Activated T-cell treated with anti-CD3 and anti-CD28 coated beads for 4 hours (primary cell): ENCODE results near the gene ADORA2A.

Experiments
- DNase-seq: peaks from one replicate; pipeline ENCODE4 v3.0.0-alpha.2; 2020

Gene ADORA2A

GRCh38 chr22:24433828-24434470, 6.5 kb downstream of the ADORA2A start:
- peak; percentile 31 for DNase-seq

DNA sequence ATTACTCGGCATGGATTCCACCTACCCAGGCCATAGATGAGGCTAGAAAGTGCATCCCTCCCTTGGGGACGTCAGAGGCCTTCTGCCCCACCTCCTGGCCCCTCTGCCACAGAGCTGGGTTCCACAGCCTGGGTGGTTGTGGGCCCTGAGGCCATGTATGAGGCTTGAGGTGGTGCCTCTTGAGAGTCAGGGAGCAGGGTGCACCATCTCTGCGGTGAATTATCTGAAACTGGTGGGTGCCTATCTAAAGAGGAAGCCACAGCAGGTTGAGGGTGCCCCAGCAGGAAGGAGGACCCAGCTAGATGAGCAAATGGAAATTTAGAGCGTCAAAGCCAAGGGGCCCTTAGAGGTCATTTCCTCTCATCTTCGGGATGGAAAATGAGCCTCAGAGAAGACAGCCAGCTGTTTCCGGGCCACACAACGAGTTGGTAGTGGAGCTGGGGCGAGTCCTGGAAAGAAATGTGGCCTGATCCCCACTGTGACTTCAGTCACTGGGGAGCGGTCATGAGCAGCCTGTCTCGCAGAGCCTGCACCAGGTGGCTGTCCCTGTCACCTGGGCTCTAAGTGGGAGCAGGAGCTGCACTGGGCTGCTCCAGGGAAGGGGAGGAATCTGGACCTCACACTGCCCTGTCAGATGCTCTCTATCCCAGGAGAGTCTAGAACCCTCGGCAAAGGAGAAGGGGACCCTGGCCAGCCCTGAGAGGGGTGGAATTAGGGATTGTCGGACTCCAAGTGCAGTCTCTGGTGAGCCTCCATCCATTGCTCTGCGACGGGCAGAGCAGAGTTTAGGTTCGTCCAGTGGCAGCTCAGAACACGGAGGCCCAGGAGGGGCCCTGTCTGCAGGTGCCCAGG, 7.3 kb downstream of the ADORA2A start:
- DNase-seq, result peak; percentile 67

GRCh38 chr22:24435323-24435645, 7.9 kb downstream of the ADORA2A start:
- DNase-seq, result no peak

DNA sequence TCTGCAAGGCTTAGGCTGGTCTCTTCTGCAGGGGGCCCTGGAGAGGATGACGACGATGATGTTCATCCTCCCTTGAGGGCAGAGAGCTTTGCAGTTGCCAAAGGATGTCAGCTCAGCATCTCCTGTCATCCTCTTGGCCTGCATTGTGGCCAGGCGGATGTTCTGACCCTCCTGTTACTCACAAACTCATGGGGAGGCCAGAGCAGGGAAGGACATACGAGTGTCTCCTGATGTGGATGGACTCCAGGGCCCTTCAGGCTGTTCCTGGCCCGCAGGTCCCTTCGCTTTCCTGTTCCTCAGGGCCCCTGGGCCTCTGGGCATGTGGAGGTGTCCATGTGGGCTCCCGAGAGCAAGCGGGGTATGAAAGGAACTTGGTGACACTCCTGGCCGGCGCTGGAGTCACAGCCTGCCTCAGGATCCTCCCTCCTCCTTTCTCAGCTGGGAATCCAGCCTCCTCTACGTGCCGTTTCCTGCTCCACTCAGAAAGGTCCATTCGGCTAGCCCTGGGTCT, 8.5 kb downstream of the ADORA2A start:
- no peak for DNase-seq

DNA sequence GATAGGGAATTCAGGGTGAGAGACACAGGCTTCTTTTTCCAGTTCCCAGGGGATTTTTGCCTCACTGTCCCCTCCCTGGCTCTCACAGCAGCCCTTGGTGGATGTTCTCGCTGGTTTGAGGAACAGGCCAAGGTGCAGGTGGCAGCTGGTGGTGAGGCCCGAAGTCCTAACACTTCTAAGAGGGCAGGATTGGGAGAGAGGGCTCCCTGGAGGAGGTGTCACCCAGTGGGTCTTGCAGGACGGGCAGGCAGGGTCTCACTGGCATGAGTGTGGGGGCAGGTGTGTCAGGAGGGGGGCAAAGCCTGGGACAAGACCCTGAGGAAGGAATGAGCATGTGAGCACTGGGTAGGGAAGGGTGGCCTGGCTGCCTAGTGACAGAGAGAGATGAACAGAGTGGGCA, 9.2 kb downstream of the ADORA2A start:
- DNase-seq, result no peak

DNA sequence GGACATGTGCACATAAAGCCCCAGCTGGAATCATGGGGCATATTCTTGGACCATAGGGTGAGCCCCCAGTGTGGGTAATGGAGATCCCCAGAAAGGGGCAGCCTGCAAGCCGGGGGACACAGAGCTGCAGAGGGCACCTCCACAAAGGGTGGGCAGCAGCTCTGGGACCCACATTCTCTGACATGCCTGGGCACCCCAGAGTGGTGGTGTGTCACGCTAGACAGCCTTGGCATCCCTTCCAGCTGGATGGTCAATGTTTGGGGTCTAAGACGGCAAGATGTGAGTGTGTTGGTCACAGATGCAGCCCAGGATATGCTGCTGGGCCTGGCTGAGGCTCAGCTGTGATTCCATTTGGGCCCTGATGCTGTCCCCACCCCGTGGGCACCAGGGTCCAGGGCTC, 9.7 kb downstream of the ADORA2A start:
- DNase-seq, result no peak

GRCh38 chr22:24437741-24438328, 10.4 kb downstream of the ADORA2A start:
- DNase-seq, result no peak

- DNase-seq, result no peak
These were observed 12.9 kb downstream of the ADORA2A start for GRCh38 chr22:24440270-24440717.

- DNase-seq, result no peak
These were observed 13.5 kb downstream of the ADORA2A start for GRCh38 chr22:24440718-24441405.

GRCh38 chr22:24441406-24442351, 14.3 kb downstream of the ADORA2A start:
- DNase-seq, result no peak

DNA sequence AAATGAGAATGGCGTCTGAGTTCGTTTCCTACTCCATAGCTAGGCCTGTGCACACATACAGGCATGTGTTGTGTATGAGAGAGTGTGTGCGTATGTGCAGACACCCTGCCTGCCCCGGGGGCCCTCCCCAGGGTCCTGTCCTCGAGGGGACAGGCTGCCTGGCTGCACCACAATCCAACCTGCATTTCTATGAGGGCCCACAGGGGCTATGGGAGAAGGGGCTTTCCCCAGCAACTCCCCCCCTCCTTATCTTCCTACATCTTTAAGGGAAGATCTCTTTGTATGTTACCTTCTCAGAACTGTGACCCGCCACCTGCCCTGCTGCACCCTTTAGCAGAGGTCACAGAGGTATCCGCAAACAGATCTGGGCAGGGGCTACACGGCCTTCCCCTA, 14.9 kb downstream of the ADORA2A start:
- DNase-seq, result no peak

GRCh38 chr22:24443668-24444067, 16.3 kb downstream of the ADORA2A start:
- DNase-seq, result no peak

GRCh38 chr22:24444251-24444650, 16.9 kb downstream of the ADORA2A start:
- no peak for DNase-seq

GRCh38 chr22:24444729-24445466, 17.5 kb downstream of the ADORA2A start:
- DNase-seq, result no peak

GRCh38 chr22:24445481-24446259, 18.3 kb downstream of the ADORA2A start:
- peak; percentile 31 for DNase-seq

- no peak for DNase-seq
These were observed 18.8 kb downstream of the ADORA2A start for GRCh38 chr22:24446260-24446611.

DNA sequence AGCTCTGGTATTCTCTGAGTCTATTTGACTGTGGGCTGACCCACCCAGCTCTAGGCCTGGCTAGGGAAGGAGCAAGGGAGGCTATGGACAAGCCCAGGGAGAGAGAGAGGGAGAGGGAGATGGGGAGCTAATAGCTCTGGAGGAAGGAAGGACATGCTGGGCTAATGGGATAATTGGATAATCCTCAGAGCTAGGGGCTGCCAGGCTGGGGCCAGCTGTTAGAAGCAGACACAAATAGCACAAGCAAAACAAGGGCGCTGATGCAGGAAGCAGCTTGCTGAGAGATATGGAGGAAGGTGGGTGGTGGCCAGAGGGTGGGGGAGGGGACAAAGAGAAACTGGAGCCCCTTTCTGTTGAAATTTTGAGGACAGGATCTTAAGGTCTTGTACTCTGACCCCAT, 23.2 kb downstream of the ADORA2A start:
- DNase-seq, result no peak

DNA sequence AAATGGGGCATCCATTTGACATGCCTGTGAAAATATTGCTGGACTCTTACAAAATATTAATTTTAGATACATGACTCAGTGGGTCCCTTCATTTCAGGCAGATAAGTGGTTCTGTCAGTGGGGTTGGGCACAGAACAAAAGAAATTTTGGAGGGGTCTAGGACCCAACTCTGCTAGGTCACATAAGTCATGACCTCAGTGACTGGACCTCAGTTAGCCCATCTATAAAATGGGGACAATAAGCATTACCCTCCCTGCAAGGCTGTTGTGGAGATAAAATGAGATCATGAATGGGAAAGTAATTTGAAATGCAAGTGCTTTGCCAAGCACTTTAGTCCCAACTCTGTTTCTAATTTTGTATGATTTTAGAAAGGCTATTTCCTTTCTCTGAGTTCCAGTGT, 23.8 kb downstream of the ADORA2A start:
- no peak for DNase-seq

DNA sequence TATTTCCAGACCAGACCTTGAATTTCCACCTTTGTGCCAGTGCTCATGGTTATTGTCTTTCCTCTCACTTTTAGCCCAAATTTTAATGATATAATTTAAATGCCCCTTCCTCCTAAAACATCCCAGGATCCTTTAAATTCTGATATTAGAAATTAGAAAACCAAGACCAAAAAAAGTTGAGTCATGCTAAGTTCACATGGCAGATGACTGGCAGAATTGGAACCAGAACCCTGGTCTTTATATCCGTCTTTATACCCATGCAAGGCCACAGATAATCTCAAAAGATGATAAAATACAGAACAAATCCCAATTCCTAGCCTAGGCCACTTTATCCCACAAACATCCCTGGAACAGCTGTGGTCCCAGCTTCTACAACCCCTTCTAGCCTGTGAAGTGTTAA, 26.5 kb downstream of the ADORA2A start:
- no peak for DNase-seq

GRCh38 chr22:24455039-24455438, 27.6 kb downstream of the ADORA2A start:
- no peak for DNase-seq
